Uterus (tissue), 2 donors: Measurements from ENCODE around the gene POLR2H.

Experiments used
- CTCF ChIP-seq, 4 experiments: fragments of 200-600 bp in 2 of 4; fragments of 450-650 bp in 2 of 4; sonication (generic) in 2 of 4; IDR thresholded peaks; one replicate each; pipeline ENCODE4 v1.5.1; 2016 to 2019; ENCODE audit warnings: antibody characterized with exemption in 4 of 4, mild to moderate bottlenecking in 2 of 4, moderate library complexity in 1 of 4
- POLR2A ChIP-seq, 2 donors: fragments of 450-650 bp; IDR thresholded peaks; one replicate each; pipeline ENCODE4 v1.6.1; 2016; ENCODE audit warnings: antibody characterized with exemption in 2 of 2, mild to moderate bottlenecking in 1 of 2, moderate library complexity in 1 of 2

GRCh38 chr3:184379358-184380184 is 18.1 kb downstream of the POLR2H start, which contains the start of gene CHRD:
- TF ChIP-seq CTCF (IDR thresholded peaks at IDR 0.05) (no peak), POLR2A (IDR thresholded peaks at IDR 0.05) (no peak)
